ENCODE measurements around the gene HSPA1B.
"Not testable (repeated sequence)": the region's sequence is repeated elsewhere in the genome, so short reads cannot be mapped to it uniquely, and the experiment has no call there.

The HSPA1B gene

DNA sequence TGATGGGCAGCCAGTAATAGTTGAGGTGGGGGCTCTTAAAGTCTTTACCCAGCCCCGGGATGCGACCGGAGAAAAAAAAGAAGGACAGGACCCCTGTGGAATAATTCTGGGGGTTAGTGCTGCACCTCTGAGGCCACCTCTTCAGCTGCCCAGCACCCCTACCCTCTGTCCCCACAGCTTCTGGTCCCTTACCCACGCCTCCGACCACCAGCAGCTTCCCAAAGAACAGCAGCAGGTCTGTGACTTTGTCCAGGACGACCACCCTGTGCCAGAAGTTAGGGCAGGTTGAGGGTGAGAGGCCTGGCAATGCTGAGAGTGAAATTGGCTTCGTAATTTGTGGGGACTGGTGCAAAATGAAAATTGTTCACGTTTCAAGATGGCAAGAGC, 37.3 kb downstream of the HSPA1B start:
- H3K4me3 ChIP-seq (ENCODE audit: low read length), result no peak overlapping the region
- H3K4me2 ChIP-seq (ENCODE audit: low read length), result no peak overlapping the region
- H3K9me3 ChIP-seq (replicated peaks; ENCODE audit: low read length), result no peaks in the 10 kb centered on the region
- no peak overlapping the region for H3K9ac ChIP-seq (ENCODE audit: low read depth, low read length)
- peaks cover 18% of the 10 kb centered on the region for H3K4me1 ChIP-seq (ENCODE audit: control insufficient read depth, insufficient read depth, low read length)
- H3K27me3 ChIP-seq (ENCODE audit: control insufficient read depth, insufficient read depth, low read length), result peaks cover 5% of the 10 kb centered on the region
- peaks cover 3% of the 10 kb centered on the region for H3K36me3 ChIP-seq (ENCODE audit: insufficient read depth, low read length)

DNA sequence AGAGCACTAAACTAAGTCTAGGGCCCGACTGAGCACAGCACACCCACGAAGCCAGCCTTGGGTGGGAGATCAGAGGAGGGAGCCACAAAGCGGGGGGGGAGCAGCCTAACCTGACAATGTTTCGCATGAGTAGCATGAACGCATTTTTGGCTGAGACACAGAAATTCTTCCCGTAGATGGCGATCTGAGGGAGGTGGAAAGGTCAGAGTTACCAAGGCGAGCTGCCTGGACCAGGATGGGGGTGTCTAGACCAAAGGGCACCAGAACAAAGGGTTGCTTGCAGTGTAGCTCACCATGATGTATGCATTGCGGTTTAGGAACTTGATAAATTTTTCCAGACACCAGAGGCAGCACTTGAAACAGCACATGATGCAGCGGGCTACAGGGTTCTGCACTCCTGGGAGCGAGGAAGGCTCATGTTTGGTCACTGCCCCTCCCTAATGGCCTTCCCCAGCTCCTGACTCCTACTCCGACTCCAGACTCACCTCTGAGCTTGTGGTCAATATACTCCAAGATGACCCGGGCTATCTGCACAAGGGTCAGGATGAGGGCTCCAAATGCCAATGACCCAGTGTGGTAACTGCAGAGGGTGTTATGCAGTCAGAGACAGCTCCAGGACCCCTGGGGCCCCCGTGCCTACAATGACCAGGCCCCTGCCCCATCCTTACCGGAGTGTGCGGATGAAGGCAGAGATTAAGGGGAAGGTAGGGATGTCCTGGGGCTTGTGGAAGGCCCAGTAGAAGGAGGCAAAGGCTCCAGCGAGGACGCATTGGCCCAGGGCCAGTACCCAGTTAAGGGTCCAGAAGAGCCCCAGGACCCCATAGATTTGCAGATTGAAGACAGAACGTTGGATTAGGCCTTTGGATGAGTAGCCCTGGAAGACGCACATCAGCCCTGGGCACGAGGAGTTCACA, 37.9 kb downstream of the HSPA1B start:
- H3K9ac ChIP-seq (ENCODE audit: low read depth, low read length), result no peak overlapping the region
- no peak overlapping the region for H3K4me3 ChIP-seq (ENCODE audit: low read length)
- no peaks in the 10 kb centered on the region for H3K36me3 ChIP-seq (ENCODE audit: insufficient read depth, low read length)
- H3K4me2 ChIP-seq (ENCODE audit: low read length), result no peak overlapping the region
- H3K27me3 ChIP-seq (ENCODE audit: control insufficient read depth, insufficient read depth, low read length), result peaks cover 5% of the 10 kb centered on the region
- no peaks in the 10 kb centered on the region for H3K9me3 ChIP-seq (replicated peaks; ENCODE audit: low read length)
- H3K4me1 ChIP-seq (ENCODE audit: control insufficient read depth, insufficient read depth, low read length), result peaks cover 18% of the 10 kb centered on the region

DNA sequence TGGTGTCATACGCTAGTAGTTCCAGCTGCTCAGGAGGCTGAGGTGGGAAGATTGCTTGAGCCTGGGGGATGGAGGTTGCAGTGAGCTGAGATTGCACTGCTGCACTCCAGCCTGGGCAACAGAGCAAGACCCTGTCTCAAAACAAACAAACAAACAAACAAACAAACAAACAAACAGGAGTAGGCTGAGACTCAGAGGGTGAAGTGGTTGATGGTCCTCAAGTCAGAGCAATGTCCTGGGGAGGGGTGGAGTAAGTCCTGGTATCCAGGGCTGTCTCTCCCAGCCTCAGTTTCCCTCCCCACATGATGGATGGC, 41.1 kb downstream of the HSPA1B start:
- not testable (repeated sequence) for H3K9me3 ChIP-seq (replicated peaks; ENCODE audit: low read length); H3K36me3 ChIP-seq (ENCODE audit: insufficient read depth, low read length); H3K4me3 ChIP-seq (ENCODE audit: low read length); H3K4me2 ChIP-seq (ENCODE audit: low read length); H3K9ac ChIP-seq (ENCODE audit: low read depth, low read length)
- peaks cover 16% of the 10 kb centered on the region for H3K4me1 ChIP-seq (ENCODE audit: control insufficient read depth, insufficient read depth, low read length)
- H3K27me3 ChIP-seq (ENCODE audit: control insufficient read depth, insufficient read depth, low read length), result peaks cover 12% of the 10 kb centered on the region

GRCh38 chr6:31869343-31869742, 41.8 kb downstream of the HSPA1B start:
- Histone ChIP-seq H3K4me1 (ENCODE audit: control insufficient read depth, insufficient read depth, low read length) (peaks cover 12% of the 10 kb centered on the region), H3K4me2 (ENCODE audit: low read length) (no peak overlapping the region), H3K27me3 (ENCODE audit: control insufficient read depth, insufficient read depth, low read length) (peaks cover 12% of the 10 kb centered on the region), H3K4me3 (ENCODE audit: low read length) (no peak overlapping the region), H3K9me3 (replicated peaks; ENCODE audit: low read length) (no peaks in the 10 kb centered on the region), H3K36me3 (ENCODE audit: insufficient read depth, low read length) (no peaks in the 10 kb centered on the region), H3K9ac (ENCODE audit: low read depth, low read length) (no peak overlapping the region)

GRCh38 chr6:31870385-31870921, 42.9 kb downstream of the HSPA1B start:
- no peak overlapping the region for H3K4me2 ChIP-seq (ENCODE audit: low read length)
- H3K4me3 ChIP-seq (ENCODE audit: low read length), result no peak overlapping the region
- peaks cover 10% of the 10 kb centered on the region for H3K4me1 ChIP-seq (ENCODE audit: control insufficient read depth, insufficient read depth, low read length)
- H3K9me3 ChIP-seq (replicated peaks; ENCODE audit: low read length), result no peaks in the 10 kb centered on the region
- no peaks in the 10 kb centered on the region for H3K36me3 ChIP-seq (ENCODE audit: insufficient read depth, low read length)
- H3K27me3 ChIP-seq (ENCODE audit: control insufficient read depth, insufficient read depth, low read length), result peaks cover 12% of the 10 kb centered on the region
- H3K9ac ChIP-seq (ENCODE audit: low read depth, low read length), result no peak overlapping the region

GRCh38 chr6:31871046-31871659, 43.6 kb downstream of the HSPA1B start:
- no peaks in the 10 kb centered on the region for H3K9me3 ChIP-seq (replicated peaks; ENCODE audit: low read length)
- no peaks in the 10 kb centered on the region for H3K36me3 ChIP-seq (ENCODE audit: insufficient read depth, low read length)
- peaks cover 12% of the 10 kb centered on the region for H3K27me3 ChIP-seq (ENCODE audit: control insufficient read depth, insufficient read depth, low read length)
- no peak overlapping the region for H3K4me3 ChIP-seq (ENCODE audit: low read length)
- H3K9ac ChIP-seq (ENCODE audit: low read depth, low read length), result no peak overlapping the region
- peaks cover 10% of the 10 kb centered on the region for H3K4me1 ChIP-seq (ENCODE audit: control insufficient read depth, insufficient read depth, low read length)
- H3K4me2 ChIP-seq (ENCODE audit: low read length), result no peak overlapping the region

DNA sequence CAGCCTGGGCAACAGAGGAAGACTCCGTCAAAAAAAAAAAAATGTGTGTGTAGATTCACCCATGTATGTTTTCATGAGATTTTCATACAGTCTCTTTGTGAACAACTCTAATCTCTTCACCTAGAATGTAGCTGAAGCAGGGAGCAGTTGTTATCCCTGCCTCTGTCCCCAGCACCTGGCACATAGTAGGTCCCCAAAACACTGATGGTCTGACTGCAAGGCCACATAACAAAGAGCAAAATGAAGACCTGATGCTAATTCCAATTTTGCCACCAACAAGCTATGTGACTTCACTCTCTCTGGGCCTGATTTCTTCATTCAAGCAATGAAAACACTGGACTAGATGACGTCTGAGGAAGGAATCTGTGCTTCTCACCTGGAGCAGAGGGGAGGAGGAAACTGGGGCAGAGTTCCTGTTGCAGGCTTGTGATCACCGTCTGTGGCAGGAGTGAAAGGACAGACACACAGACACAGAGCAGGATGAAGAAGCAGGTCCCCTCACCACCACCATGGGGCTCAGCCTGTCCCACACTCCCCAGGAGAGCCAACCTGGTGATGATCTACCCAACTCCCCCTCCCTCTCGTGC, 46.6 kb downstream of the HSPA1B start:
- Histone ChIP-seq H3K9me3 (replicated peaks; ENCODE audit: low read length) (no peaks in the 10 kb centered on the region), H3K36me3 (ENCODE audit: insufficient read depth, low read length) (no peaks in the 10 kb centered on the region), H3K4me1 (ENCODE audit: control insufficient read depth, insufficient read depth, low read length) (peaks cover 10% of the 10 kb centered on the region), H3K4me2 (ENCODE audit: low read length) (no peak overlapping the region), H3K27me3 (ENCODE audit: control insufficient read depth, insufficient read depth, low read length) (peaks cover 8% of the 10 kb centered on the region), H3K9ac (ENCODE audit: low read depth, low read length) (no peak overlapping the region), H3K4me3 (ENCODE audit: low read length) (no peak overlapping the region)

GRCh38 chr6:31874836-31875572, 47.5 kb downstream of the HSPA1B start:
- Histone ChIP-seq H3K4me1 (ENCODE audit: control insufficient read depth, insufficient read depth, low read length) (peaks cover 10% of the 10 kb centered on the region), H3K9me3 (replicated peaks; ENCODE audit: low read length) (no peaks in the 10 kb centered on the region), H3K4me3 (ENCODE audit: low read length) (no peak overlapping the region), H3K4me2 (ENCODE audit: low read length) (no peak overlapping the region), H3K36me3 (ENCODE audit: insufficient read depth, low read length) (peaks cover 5% of the 10 kb centered on the region), H3K9ac (ENCODE audit: low read depth, low read length) (no peak overlapping the region), H3K27me3 (ENCODE audit: control insufficient read depth, insufficient read depth, low read length) (peaks cover 7% of the 10 kb centered on the region)

- Histone ChIP-seq H3K9ac (ENCODE audit: low read depth, low read length) (no peak overlapping the region), H3K27me3 (ENCODE audit: control insufficient read depth, insufficient read depth, low read length) (peaks cover 7% of the 10 kb centered on the region), H3K36me3 (ENCODE audit: insufficient read depth, low read length) (peaks cover 14% of the 10 kb centered on the region), H3K9me3 (replicated peaks; ENCODE audit: low read length) (no peaks in the 10 kb centered on the region), H3K4me1 (ENCODE audit: control insufficient read depth, insufficient read depth, low read length) (peaks cover 6% of the 10 kb centered on the region), H3K4me3 (ENCODE audit: low read length) (no peak overlapping the region), H3K4me2 (ENCODE audit: low read length) (no peak overlapping the region)
These were observed 48.3 kb downstream of the HSPA1B start for GRCh38 chr6:31875877-31876276.

DNA sequence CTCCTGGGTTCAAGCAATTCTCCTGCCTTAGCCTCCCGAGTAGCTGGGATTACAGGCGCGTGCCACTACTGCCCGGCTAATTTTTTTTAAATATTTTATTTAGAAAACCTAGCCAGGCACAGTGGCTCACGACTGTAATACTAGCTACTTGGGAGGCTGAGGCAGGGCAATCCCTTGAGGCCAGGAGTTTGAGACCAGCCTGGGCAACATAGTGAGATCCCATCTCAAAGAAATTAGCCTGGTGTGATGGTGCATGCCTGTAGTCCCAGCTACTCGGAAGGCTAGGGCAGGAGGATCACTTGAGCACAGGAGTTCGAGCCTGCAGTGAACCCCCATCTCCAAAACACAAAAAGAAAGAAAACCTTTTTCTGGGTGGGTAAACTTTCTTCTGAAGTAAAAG, 48.8 kb downstream of the HSPA1B start:
- H3K4me1 ChIP-seq (ENCODE audit: control insufficient read depth, insufficient read depth, low read length), result peaks cover 1% of the 10 kb centered on the region

DNA sequence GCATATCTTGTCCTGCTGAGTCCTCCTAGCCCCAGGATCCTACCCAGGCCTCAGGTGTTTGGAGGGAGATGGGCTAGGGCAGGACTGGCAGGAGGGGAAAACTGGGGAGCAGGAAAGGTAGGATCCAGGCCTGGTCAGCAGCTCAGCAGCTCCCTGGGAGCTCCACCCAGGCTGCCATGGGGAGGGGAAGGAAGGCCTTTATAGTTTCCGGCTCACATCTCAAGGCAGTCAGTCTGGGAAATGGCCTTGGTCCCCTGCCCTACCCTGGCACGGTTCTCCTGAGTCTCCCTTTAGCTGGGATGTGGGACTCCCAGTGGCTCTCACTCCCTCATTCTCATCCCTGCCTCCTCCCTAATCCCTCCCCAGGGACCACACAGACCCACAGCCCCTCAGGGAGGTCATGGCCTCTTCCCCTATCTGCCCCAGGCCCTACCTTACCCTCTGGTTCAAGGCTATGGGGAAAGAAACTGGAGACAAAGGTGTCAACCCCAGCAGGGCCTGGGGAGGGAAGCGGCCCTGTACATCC, 49.6 kb downstream of the HSPA1B start:
- H3K9me3 ChIP-seq (replicated peaks; ENCODE audit: low read length), result no peaks in the 10 kb centered on the region
- no peaks in the 10 kb centered on the region for H3K4me1 ChIP-seq (ENCODE audit: control insufficient read depth, insufficient read depth, low read length)
- H3K9ac ChIP-seq (ENCODE audit: low read depth, low read length), result no peak overlapping the region
- H3K27me3 ChIP-seq (ENCODE audit: control insufficient read depth, insufficient read depth, low read length), result no peaks in the 10 kb centered on the region
- H3K36me3 ChIP-seq (ENCODE audit: insufficient read depth, low read length), result peaks cover 24% of the 10 kb centered on the region
- H3K4me3 ChIP-seq (ENCODE audit: low read length), result no peak overlapping the region
- no peak overlapping the region for H3K4me2 ChIP-seq (ENCODE audit: low read length)

More for the DNA sequence above, 48.8 kb downstream of the HSPA1B start:
- H3K4me3 ChIP-seq (ENCODE audit: low read length), result no peak overlapping the region
- no peak overlapping the region for H3K4me2 ChIP-seq (ENCODE audit: low read length)
- no peaks in the 10 kb centered on the region for H3K9me3 ChIP-seq (replicated peaks; ENCODE audit: low read length)
- peaks cover 5% of the 10 kb centered on the region for H3K27me3 ChIP-seq (ENCODE audit: control insufficient read depth, insufficient read depth, low read length)
- no peak overlapping the region for H3K9ac ChIP-seq (ENCODE audit: low read depth, low read length)
- H3K36me3 ChIP-seq (ENCODE audit: insufficient read depth, low read length), result peaks cover 19% of the 10 kb centered on the region
